WTC11 (cell line): ENCODE results near the gene SENP3. TPM values are rescaled to one million over a fixed set of nuclear protein-coding genes. Genes with fewer than 3 reads are reported as not detected.

Source experiments
- ATAC-seq: fragments of 200-7000 bp; cut with Tn5 transposase; 2 replicates; pipeline ENCODE4 v1.10.0; 2021; ENCODE audit warnings: mild to moderate bottlenecking, moderate library complexity
- CTCF ChIA-PET: fragments of 300-600 bp; sonication (Branson Sonifier 250); formaldehyde crosslinking; loops from one replicate; lab custom pipeline; 2021; ENCODE audit warnings: antibody characterized with exemption; lab: Charles Lee
- POLR2A ChIA-PET: fragments of 350-600 bp; sonication (Branson Sonifier 250); formaldehyde crosslinking; loops from one replicate; lab custom pipeline; 2021; ENCODE audit warnings: antibody characterized with exemption; lab: Charles Lee
- DNase-seq: peaks from one replicate; pipeline ENCODE4 v3.0.0; 2021; ENCODE audit warnings: low spot score
- H3K27ac Mint-ChIP-seq: 2 replicates; pipeline ENCODE4 v1.8.0; 2021; ENCODE audit warnings: mixed read lengths
- H3K27me3 Mint-ChIP-seq: 2 replicates; pipeline ENCODE4 v1.8.0; 2021; ENCODE audit warnings: low read depth, mild to moderate bottlenecking, moderate library complexity, mixed read lengths
- H3K36me3 Mint-ChIP-seq: 2 replicates; pipeline ENCODE4 v1.8.0; 2021; ENCODE audit warnings: mixed read lengths
- H3K4me1 Mint-ChIP-seq: 2 replicates; pipeline ENCODE4 v1.8.0; 2022; ENCODE audit warnings: mixed read lengths
- H3K4me3 Mint-ChIP-seq: 2 replicates; pipeline ENCODE4 v1.8.0; 2021; ENCODE audit warnings: mild to moderate bottlenecking, moderate library complexity, mixed read lengths
- H3K9me3 Mint-ChIP-seq: 2 replicates; pipeline ENCODE4 v1.8.0; 2021; ENCODE audit warnings: mixed read lengths
- ATF1 ChIP-seq: sonication (generic); formaldehyde crosslinking; IDR thresholded peaks from 2 replicates; pipeline ENCODE4 v1.8.1; 2023; ENCODE audit warnings: mild to moderate bottlenecking, moderate library complexity, missing genetic modification reagents
- CBFB ChIP-seq: sonication (generic); formaldehyde crosslinking; IDR thresholded peaks from 2 replicates; pipeline ENCODE4 v1.8.1; 2022; ENCODE audit warnings: mild to moderate bottlenecking, low read depth, missing genetic modification reagents
- FOXJ3 ChIP-seq: sonication (generic); formaldehyde crosslinking; IDR thresholded peaks from 2 replicates; pipeline ENCODE4 v1.9.0; 2021; ENCODE audit warnings: missing genetic modification reagents, mild to moderate bottlenecking, borderline replicate concordance
- FOXK1 ChIP-seq: sonication (generic); formaldehyde crosslinking; IDR thresholded peaks from 2 replicates; pipeline ENCODE4 v1.8.0; 2022; ENCODE audit warnings: mild to moderate bottlenecking, moderate library complexity, missing genetic modification reagents
- GTF2I ChIP-seq: fragments of 250-450 bp; sonication (Bioruptor Pico); conservative IDR thresholded peaks from 2 replicates; pipeline ENCODE4 v1.4.0; 2021; ENCODE audit warnings: mild to moderate bottlenecking
- MXD4 ChIP-seq: fragments of 250-450 bp; sonication (Bioruptor Pico); IDR thresholded peaks from 2 replicates; pipeline ENCODE4 v1.8.0; 2021; ENCODE audit warnings: mild to moderate bottlenecking, moderate library complexity, borderline replicate concordance
- MYBL2 ChIP-seq: sonication (generic); formaldehyde crosslinking; IDR thresholded peaks from 2 replicates; pipeline ENCODE4 v1.8.1; 2023; ENCODE audit warnings: mild to moderate bottlenecking, moderate library complexity, missing genetic modification reagents
- NFATC4 ChIP-seq: fragments of 250-450 bp; sonication (Bioruptor Pico); IDR thresholded peaks from 2 replicates; pipeline ENCODE4 v1.9.0; 2021; ENCODE audit warnings: mild to moderate bottlenecking
- NFE2L1 ChIP-seq: sonication (generic); formaldehyde crosslinking; IDR thresholded peaks from 2 replicates; pipeline ENCODE4 v1.8.1; 2023; ENCODE audit warnings: missing genetic modification reagents
- PRRX2 ChIP-seq: fragments of 250-450 bp; sonication (Bioruptor Pico); IDR thresholded peaks from 2 replicates; pipeline ENCODE4 v1.8.0; 2021; ENCODE audit warnings: mild to moderate bottlenecking
- RORB ChIP-seq: fragments of 250-450 bp; sonication (Bioruptor Pico); IDR thresholded peaks from 2 replicates; pipeline ENCODE4 v1.9.0; 2021; ENCODE audit warnings: mild to moderate bottlenecking
- SMAD4 ChIP-seq: sonication (generic); formaldehyde crosslinking; IDR thresholded peaks from 2 replicates; pipeline ENCODE4 v1.8.0; 2022; ENCODE audit warnings: mild to moderate bottlenecking, missing genetic modification reagents
- SOX15 ChIP-seq: fragments of 250-450 bp; sonication (Bioruptor Pico); IDR thresholded peaks from 2 replicates; pipeline ENCODE4 v1.9.0; 2021; ENCODE audit warnings: mild to moderate bottlenecking
- TCF7 ChIP-seq: sonication (generic); formaldehyde crosslinking; IDR thresholded peaks from 2 replicates; pipeline ENCODE4 v1.8.0; 2022; ENCODE audit warnings: mild to moderate bottlenecking, low read depth, missing genetic modification reagents, moderate library complexity
- TEAD1 ChIP-seq: sonication (generic); formaldehyde crosslinking; IDR thresholded peaks from 2 replicates; pipeline ENCODE4 v1.8.0; 2022; ENCODE audit warnings: mild to moderate bottlenecking, missing genetic modification reagents
- TP53 ChIP-seq: sonication (generic); formaldehyde crosslinking; IDR thresholded peaks from 2 replicates; pipeline ENCODE4 v1.8.1; 2023; ENCODE audit warnings: mild to moderate bottlenecking, missing genetic modification reagents
- USF1 ChIP-seq: sonication (generic); formaldehyde crosslinking; IDR thresholded peaks from 2 replicates; pipeline ENCODE4 v1.8.0; 2022; ENCODE audit warnings: mild to moderate bottlenecking, missing genetic modification reagents
- ZNF121 ChIP-seq: sonication (generic); formaldehyde crosslinking; IDR thresholded peaks from 2 replicates; pipeline ENCODE4 v1.8.0; 2023; ENCODE audit warnings: missing genetic modification reagents
- ZNF138 ChIP-seq: sonication (generic); formaldehyde crosslinking; conservative IDR thresholded peaks from 2 replicates; pipeline ENCODE4 v1.8.1; 2022; ENCODE audit warnings: mild to moderate bottlenecking, moderate library complexity, missing genetic modification reagents
- ZNF219 ChIP-seq: sonication (generic); formaldehyde crosslinking; IDR thresholded peaks from 2 replicates; pipeline ENCODE4 v1.8.0; 2023; ENCODE audit warnings: missing genetic modification reagents, mild to moderate bottlenecking, borderline replicate concordance
- ZNF232 ChIP-seq: sonication (generic); formaldehyde crosslinking; IDR thresholded peaks from 2 replicates; pipeline ENCODE4 v1.8.0; 2022; ENCODE audit warnings: mild to moderate bottlenecking, missing genetic modification reagents
- ZNF317 ChIP-seq: sonication (generic); formaldehyde crosslinking; IDR thresholded peaks from 2 replicates; pipeline ENCODE4 v1.8.1; 2023; ENCODE audit warnings: low read depth, mild to moderate bottlenecking, moderate library complexity, missing genetic modification reagents, borderline replicate concordance
- ZNF396 ChIP-seq: fragments of 250-450 bp; sonication (Bioruptor Pico); IDR thresholded peaks from 2 replicates; pipeline ENCODE4 v1.8.0; 2021; ENCODE audit warnings: mild to moderate bottlenecking, moderate library complexity, borderline replicate concordance
- total RNA-seq: library from RNA; stranded (reverse); gene quantifications from 3 replicates; pipeline ENCODE4 v1.2.3, GENCODE V29; 2021
- TF ChIP-seq, protein P1 (sequence below): sonication (generic); formaldehyde crosslinking; IDR thresholded peaks from 2 replicates; pipeline ENCODE4 v1.8.1; 2022; ENCODE audit warnings: missing genetic modification reagents, borderline replicate concordance
- TF ChIP-seq, protein P2 (sequence below): sonication (generic); formaldehyde crosslinking; IDR thresholded peaks from 2 replicates; pipeline ENCODE4 v1.8.1; 2022; ENCODE audit warnings: low read depth, missing genetic modification reagents, borderline replicate concordance
- TF ChIP-seq, protein P3 (sequence below): fragments of 250-450 bp; sonication (Bioruptor Pico); IDR thresholded peaks from 2 replicates; pipeline ENCODE4 v2.1.2; 2022; ENCODE audit warnings: mild to moderate bottlenecking, moderate library complexity
- TF ChIP-seq, protein P4 (sequence below): sonication (generic); formaldehyde crosslinking; conservative IDR thresholded peaks from 2 replicates; pipeline ENCODE4 v1.8.1; 2023; ENCODE audit warnings: mild to moderate bottlenecking, low read depth, missing genetic modification reagents, moderate library complexity
- TF ChIP-seq, protein P5 (sequence below): sonication (generic); formaldehyde crosslinking; IDR thresholded peaks from 2 replicates; pipeline ENCODE4 v1.8.1; 2022; ENCODE audit warnings: mild to moderate bottlenecking, missing genetic modification reagents, moderate library complexity, borderline replicate concordance

SENP3 gene
- total RNA-seq, 1 experiment from 2014 or later: 85.4 TPM

DNA sequence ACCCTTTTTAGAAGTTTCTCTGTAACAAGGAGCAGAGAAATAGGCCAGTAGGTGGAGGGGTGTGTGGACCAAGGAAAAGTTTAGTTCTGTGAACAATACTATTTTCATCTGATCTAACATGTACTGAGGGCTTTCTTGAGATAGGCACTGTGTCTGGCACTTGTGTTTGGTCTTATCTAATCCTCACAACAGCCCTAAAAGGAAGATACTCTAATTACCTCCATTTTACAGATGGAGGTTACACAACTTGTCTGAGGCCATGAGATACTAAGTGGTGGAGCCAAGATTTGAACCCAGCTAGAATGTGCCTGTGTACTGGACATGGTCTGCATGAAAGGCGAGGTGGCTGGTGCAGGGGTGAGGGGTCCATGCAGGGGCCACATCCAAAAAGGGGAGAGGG is 8.4 kb upstream of the SENP3 start:
- POLR2A ChIA-PET: no interaction called here
- Mint-ChIP-seq H3K36me3 (no peaks in the 10 kb centered on the region), H3K27ac (no peak overlapping the region), H3K4me1 (peaks cover 29% of the 10 kb centered on the region), H3K4me3 (no peak overlapping the region), H3K27me3 (peaks cover 2% of the 10 kb centered on the region), H3K9me3 (no peaks in the 10 kb centered on the region)
- CTCF ChIA-PET: interaction anchor here (0.7 kb wide), 1 partner anchor 438 kb away, joined by 3 read pairs; no protein-coding TSS in a partner anchor
- ATAC-seq (no peak), DNase-seq (no peak)
- TF ChIP-seq ZNF232 (CRISPR knock-in tag) (no peak), TEAD1 (no peak), FOXJ3 (no peak), MYBL2 (no peak), FOXK1 (no peak), CBFB (CRISPR knock-in tag) (no peak), ZNF219 (CRISPR knock-in tag) (no peak), ZNF121 (CRISPR knock-in tag) (no peak), SOX15 (CRISPR knock-in tag) (no peak), ZNF317 (CRISPR knock-in tag) (no peak)
- TF ChIP-seq, protein P1, sequence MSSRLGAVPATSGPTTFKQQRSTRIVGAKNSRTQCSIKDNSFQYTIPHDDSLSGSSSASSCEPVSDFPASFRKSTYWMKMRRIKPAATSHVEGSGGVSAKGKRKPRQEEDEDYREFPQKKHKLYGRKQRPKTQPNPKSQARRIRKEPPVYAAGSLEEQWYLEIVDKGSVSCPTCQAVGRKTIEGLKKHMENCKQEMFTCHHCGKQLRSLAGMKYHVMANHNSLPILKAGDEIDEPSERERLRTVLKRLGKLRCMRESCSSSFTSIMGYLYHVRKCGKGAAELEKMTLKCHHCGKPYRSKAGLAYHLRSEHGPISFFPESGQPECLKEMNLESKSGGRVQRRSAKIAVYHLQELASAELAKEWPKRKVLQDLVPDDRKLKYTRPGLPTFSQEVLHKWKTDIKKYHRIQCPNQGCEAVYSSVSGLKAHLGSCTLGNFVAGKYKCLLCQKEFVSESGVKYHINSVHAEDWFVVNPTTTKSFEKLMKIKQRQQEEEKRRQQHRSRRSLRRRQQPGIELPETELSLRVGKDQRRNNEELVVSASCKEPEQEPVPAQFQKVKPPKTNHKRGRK (CRISPR knock-in tag): no peak

GRCh38 chr17:7555320-7555948 is 6.3 kb upstream of the SENP3 start:
- CTCF ChIA-PET: interaction anchor here (0.6 to 3.3 kb wide), 17 partner anchors 13 to 486 kb away, joined by 3 to 31 read pairs (median 3); partner anchors contain the start of genes ACAP1, CHRNB1, FXR2 and SLC2A4
- no peaks in the 10 kb centered on the region for H3K9me3 Mint-ChIP-seq
- DNase-seq (no peak), ATAC-seq (peak; percentile 6; the same call in 1 of the 2 replicates)
- POLR2A ChIA-PET: no interaction called here
- no peak overlapping the region for H3K4me3 Mint-ChIP-seq
- H3K36me3 Mint-ChIP-seq: no peaks in the 10 kb centered on the region
- no peaks in the 10 kb centered on the region; the same call in 1 of the 2 replicates for H3K27me3 Mint-ChIP-seq
- peak overlapping the region; percentile 22; the same call in 1 of the 2 replicates for H3K27ac Mint-ChIP-seq
- H3K4me1 Mint-ChIP-seq: peaks cover 48% of the 10 kb centered on the region
- TF ChIP-seq USF1 (CRISPR knock-in tag) (no peak), TP53 (CRISPR knock-in tag) (no peak), ZNF121 (CRISPR knock-in tag) (no peak), SMAD4 (no peak), MXD4 (CRISPR knock-in tag) (no peak), ATF1 (CRISPR knock-in tag) (no peak), PRRX2 (CRISPR knock-in tag) (no peak), ZNF396 (CRISPR knock-in tag) (no peak), ZNF138 (no peak), NFE2L1 (CRISPR knock-in tag) (no peak), NFATC4 (CRISPR knock-in tag) (no peak), RORB (no peak), GTF2I (no peak), TCF7 (CRISPR knock-in tag) (no peak)
- TF ChIP-seq, protein P2, sequence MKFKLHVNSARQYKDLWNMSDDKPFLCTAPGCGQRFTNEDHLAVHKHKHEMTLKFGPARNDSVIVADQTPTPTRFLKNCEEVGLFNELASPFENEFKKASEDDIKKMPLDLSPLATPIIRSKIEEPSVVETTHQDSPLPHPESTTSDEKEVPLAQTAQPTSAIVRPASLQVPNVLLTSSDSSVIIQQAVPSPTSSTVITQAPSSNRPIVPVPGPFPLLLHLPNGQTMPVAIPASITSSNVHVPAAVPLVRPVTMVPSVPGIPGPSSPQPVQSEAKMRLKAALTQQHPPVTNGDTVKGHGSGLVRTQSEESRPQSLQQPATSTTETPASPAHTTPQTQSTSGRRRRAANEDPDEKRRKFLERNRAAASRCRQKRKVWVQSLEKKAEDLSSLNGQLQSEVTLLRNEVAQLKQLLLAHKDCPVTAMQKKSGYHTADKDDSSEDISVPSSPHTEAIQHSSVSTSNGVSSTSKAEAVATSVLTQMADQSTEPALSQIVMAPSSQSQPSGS (CRISPR knock-in tag): no peak
- TF ChIP-seq, protein P3, sequence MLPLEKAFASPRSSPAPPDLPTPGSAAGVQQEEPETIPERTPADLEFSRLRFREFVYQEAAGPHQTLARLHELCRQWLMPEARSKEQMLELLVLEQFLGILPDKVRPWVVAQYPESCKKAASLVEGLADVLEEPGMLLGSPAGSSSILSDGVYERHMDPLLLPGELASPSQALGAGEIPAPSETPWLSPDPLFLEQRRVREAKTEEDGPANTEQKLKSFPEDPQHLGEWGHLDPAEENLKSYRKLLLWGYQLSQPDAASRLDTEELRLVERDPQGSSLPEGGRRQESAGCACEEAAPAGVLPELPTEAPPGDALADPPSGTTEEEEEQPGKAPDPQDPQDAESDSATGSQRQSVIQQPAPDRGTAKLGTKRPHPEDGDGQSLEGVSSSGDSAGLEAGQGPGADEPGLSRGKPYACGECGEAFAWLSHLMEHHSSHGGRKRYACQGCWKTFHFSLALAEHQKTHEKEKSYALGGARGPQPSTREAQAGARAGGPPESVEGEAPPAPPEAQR (CRISPR knock-in tag): no peak
- TF ChIP-seq, protein P4, sequence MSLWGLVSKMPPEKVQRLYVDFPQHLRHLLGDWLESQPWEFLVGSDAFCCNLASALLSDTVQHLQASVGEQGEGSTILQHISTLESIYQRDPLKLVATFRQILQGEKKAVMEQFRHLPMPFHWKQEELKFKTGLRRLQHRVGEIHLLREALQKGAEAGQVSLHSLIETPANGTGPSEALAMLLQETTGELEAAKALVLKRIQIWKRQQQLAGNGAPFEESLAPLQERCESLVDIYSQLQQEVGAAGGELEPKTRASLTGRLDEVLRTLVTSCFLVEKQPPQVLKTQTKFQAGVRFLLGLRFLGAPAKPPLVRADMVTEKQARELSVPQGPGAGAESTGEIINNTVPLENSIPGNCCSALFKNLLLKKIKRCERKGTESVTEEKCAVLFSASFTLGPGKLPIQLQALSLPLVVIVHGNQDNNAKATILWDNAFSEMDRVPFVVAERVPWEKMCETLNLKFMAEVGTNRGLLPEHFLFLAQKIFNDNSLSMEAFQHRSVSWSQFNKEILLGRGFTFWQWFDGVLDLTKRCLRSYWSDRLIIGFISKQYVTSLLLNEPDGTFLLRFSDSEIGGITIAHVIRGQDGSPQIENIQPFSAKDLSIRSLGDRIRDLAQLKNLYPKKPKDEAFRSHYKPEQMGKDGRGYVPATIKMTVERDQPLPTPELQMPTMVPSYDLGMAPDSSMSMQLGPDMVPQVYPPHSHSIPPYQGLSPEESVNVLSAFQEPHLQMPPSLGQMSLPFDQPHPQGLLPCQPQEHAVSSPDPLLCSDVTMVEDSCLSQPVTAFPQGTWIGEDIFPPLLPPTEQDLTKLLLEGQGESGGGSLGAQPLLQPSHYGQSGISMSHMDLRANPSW (CRISPR knock-in tag): no peak
- TF ChIP-seq, protein P5, sequence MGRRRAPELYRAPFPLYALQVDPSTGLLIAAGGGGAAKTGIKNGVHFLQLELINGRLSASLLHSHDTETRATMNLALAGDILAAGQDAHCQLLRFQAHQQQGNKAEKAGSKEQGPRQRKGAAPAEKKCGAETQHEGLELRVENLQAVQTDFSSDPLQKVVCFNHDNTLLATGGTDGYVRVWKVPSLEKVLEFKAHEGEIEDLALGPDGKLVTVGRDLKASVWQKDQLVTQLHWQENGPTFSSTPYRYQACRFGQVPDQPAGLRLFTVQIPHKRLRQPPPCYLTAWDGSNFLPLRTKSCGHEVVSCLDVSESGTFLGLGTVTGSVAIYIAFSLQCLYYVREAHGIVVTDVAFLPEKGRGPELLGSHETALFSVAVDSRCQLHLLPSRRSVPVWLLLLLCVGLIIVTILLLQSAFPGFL: no peak
